IPS-NIHi7 (cell line): Measurements from ENCODE around the gene CLCN2.

Source experiments
- DNase-seq: peaks from one replicate; pipeline ENCODE4 v3.0.0; 2012; ENCODE audit warnings: mixed read lengths; ENCODE audit errors: extremely low spot score

The CLCN2 gene

GRCh38 chr3:184360070-184360928 lies 1.1 kb downstream of the CLCN2 start:
- no peak for DNase-seq

GRCh38 chr3:184359610-184360009 lies 1.8 kb downstream of the CLCN2 start:
- no peak for DNase-seq

- no peak for DNase-seq
Measured at GRCh38 chr3:184358921-184359350, 2.5 kb downstream of the CLCN2 start.

- no peak for DNase-seq
Measured at GRCh38 chr3:184358124-184358767, 3.2 kb downstream of the CLCN2 start.

GRCh38 chr3:184357248-184358123 lies 3.9 kb downstream of the CLCN2 start:
- DNase-seq: no peak

GRCh38 chr3:184355261-184356040 lies 6.0 kb downstream of the CLCN2 start:
- no peak for DNase-seq

- no peak for DNase-seq
Measured at GRCh38 chr3:184354754-184355153, 6.7 kb downstream of the CLCN2 start.

GRCh38 chr3:184354121-184354728 lies 7.2 kb downstream of the CLCN2 start:
- DNase-seq: peak; percentile 68

GRCh38 chr3:184353546-184353941 lies 7.9 kb downstream of the CLCN2 start:
- no peak for DNase-seq

GRCh38 chr3:184352897-184353545 lies 8.4 kb downstream of the CLCN2 start:
- no peak for DNase-seq

- DNase-seq: no peak
Measured at GRCh38 chr3:184352149-184352785, 9.1 kb downstream of the CLCN2 start.

- DNase-seq: peak; percentile 24
Measured at GRCh38 chr3:184351511-184352148, 9.8 kb downstream of the CLCN2 start.

GRCh38 chr3:184350618-184351017 lies 10.8 kb downstream of the CLCN2 start:
- no peak for DNase-seq

GRCh38 chr3:184349563-184350470 lies 11.6 kb downstream of the CLCN2 start:
- DNase-seq: no peak

GRCh38 chr3:184348057-184348382 lies 13.4 kb downstream of the CLCN2 start:
- DNase-seq: no peak

- DNase-seq: no peak
Measured at GRCh38 chr3:184347321-184348056, 13.9 kb downstream of the CLCN2 start.

- DNase-seq: no peak
Measured at GRCh38 chr3:184346480-184347190, 14.8 kb downstream of the CLCN2 start.
